NB4 (cell line): ENCODE measurements around the gene MAFG.

Experiments used
- DNase-seq: peaks from one replicate; pipeline ENCODE4 v3.0.0; 2010; ENCODE audit warnings: low read depth
- H3K4me3 ChIP-seq: one replicate; pipeline ENCODE4 v1.5.1; 2011; ENCODE audit warnings: mild to moderate bottlenecking, low read depth, low read length, moderate library complexity
- CTCF ChIP-seq: IDR thresholded peaks from one replicate; pipeline ENCODE4 v1.5.1; 2012; ENCODE audit warnings: low read depth, low read length
- MAX ChIP-seq: IDR thresholded peaks from 2 replicates; pipeline ENCODE4 v1.6.1; 2011; ENCODE audit warnings: low read depth, low read length
- MYC ChIP-seq: IDR thresholded peaks from 2 replicates; pipeline ENCODE4 v1.6.1; 2011; ENCODE audit warnings: low read depth, low read length
- POLR2A ChIP-seq: IDR thresholded peaks from 2 replicates; pipeline ENCODE4 v1.6.1; 2011; ENCODE audit warnings: mild to moderate bottlenecking; ENCODE audit not compliant: insufficient read length; ENCODE audit errors: extremely low read depth

Gene MAFG

DNA sequence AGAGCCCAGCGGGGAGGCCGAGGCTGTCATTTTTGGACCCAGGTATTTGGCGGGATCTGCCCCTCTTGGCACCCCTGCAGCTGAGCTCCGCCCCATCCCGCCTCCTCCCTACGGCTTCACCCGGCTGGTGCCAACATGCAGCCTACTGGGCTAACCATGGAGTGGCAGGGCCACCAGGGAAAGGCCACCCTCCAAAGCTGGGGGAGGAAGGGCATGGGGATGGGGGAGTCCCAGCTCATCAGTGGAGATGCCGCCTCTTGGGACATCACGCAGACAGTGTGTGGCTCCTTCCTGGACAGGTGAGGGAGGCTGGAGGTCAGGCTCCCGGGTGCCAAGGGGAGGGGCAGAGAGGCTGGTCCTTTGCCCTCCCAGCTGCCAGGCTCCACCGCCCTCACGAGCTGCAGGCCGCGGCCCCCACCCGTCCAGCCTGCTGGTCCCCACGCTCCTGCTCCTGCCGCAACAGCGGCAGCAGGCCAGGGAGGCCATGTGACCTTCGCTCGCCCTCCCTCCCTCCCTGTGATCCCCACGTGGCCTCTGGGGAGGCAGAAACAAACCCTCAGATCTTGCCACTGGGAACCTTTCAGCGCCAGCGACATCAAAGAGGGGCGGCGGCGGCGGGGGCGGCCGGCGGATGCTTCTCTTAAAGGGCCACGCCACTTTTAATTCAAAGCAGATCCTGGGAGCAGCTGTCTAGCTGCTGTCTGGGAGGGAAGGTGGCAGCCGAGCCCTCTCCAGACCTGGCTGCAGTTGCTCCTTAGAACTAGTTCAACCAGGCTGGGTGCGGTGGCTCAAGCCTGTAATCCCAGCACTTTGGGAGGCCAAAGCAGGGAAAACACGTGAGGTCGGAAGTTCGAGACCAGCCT is 40.2 kb upstream of the MAFG start:
- TF ChIP-seq MYC (no peak), CTCF (no peak), POLR2A (no peak), MAX (no peak)
- DNase-seq, result peak; percentile 52
- H3K4me3 ChIP-seq, result no peak overlapping the region

DNA sequence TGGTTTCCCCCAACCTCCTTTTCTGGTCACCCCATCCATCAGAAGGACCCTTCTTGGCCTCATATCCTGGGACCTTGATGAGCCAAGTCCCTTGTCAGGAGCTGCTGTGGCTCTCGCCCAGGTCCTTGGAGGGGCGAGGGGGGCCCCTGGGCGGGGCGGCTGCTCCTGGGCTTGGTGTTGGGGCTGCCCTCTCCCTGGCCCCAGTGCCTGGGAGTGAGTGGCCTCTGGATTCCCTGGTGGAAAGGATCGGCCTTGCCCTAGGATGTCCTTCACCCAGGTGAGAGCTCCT is 39.7 kb upstream of the MAFG start:
- no peak for TF ChIP-seq POLR2A
- TF ChIP-seq CTCF, result no peak
- TF ChIP-seq MAX, result no peak
- TF ChIP-seq MYC, result no peak
- H3K4me3 ChIP-seq, result no peak overlapping the region
- no peak for DNase-seq

DNA sequence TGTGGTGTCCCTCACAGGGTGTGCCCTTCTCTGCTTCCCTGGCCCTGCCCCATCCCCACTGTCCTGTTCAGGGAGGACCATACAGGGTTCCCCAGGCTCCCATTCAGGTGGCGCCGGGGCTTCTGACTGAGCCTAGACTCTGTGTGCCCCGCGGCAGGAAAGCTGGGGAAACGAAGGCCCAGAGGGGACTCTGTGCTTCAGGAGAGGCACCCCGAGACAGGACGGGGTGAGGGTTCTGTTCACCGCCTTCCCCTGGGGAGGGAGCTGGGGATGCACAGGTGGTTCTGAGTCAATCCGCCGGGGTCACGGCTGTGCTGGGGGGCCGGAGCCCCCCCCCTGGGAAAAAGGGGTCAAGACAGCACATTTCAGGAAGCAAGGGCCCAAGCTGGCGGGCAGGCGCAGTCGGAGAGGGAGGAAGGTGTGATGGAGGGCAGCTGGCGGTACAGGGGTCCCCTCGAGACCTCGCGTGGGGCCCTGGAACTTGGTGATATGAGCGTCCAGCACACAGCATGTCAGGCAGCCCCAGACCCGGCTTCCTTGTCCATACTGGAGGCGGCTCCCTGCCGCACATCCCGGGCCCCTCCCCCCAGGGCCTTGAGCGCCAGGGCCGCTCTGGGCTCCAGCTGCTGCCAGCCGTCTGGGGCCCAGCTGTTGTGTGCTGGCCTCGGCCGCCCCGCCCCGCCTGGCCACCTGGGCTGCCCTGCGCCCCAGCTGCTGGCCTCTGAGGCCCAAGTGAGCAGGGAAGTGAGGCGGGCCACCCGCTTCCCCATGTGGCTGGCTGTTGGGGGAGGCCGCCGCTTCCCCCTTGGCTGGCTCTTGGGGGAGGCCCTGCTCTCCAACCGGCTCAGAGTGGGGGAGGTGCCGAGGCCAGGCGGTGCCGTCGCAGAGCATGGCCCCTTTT is 39.1 kb upstream of the MAFG start:
- peak; percentile 56 for DNase-seq
- no peak overlapping the region for H3K4me3 ChIP-seq

GRCh38 chr17:81964081-81964849 is 36.7 kb upstream of the MAFG start:
- H3K4me3 ChIP-seq, result no peak overlapping the region
- no peak for TF ChIP-seq MAX
- TF ChIP-seq CTCF, result no peak
- TF ChIP-seq MYC, result no peak
- no peak for TF ChIP-seq POLR2A
- DNase-seq, result no peak

More for the DNA sequence above, 39.1 kb upstream of the MAFG start:
- TF ChIP-seq CTCF (no peak), POLR2A (no peak), MYC (no peak), MAX (no peak)
